Loucy (cell line): ENCODE results near the gene FIS1.

Experiments
- H2AFZ ChIP-seq: fragments of 200-600 bp; sonication (generic); 2 replicates; pipeline ENCODE4 v1.6.0; 2016; ENCODE audit warnings: antibody characterized with exemption, mild to moderate bottlenecking, low read length, moderate library complexity
- H3F3A ChIP-seq: fragments of 200-600 bp; 2 replicates; pipeline ENCODE4 v1.6.0; 2016; ENCODE audit warnings: antibody characterized with exemption, low read depth, mild to moderate bottlenecking
- H3K27me3 ChIP-seq: fragments of 200-600 bp; sonication (generic); 2 replicates; pipeline ENCODE4 v1.6.1; 2014; ENCODE audit warnings: low read length, mild to moderate bottlenecking; ENCODE audit not compliant: insufficient read depth, poor library complexity, severe bottlenecking
- H3K36me3 ChIP-seq: fragments of 200-600 bp; sonication (generic); 2 replicates; pipeline ENCODE4 v1.6.1; 2016; ENCODE audit warnings: low read length; ENCODE audit not compliant: insufficient read depth
- H3K4me1 ChIP-seq: fragments of 200-600 bp; sonication (generic); 2 replicates; pipeline ENCODE4 v1.5.1; 2014; ENCODE audit warnings: low read length, mild to moderate bottlenecking; ENCODE audit not compliant: insufficient read depth, poor library complexity, severe bottlenecking
- H3K4me2 ChIP-seq: fragments of 200-600 bp; sonication (generic); 2 replicates; pipeline ENCODE4 v1.6.0; 2014; ENCODE audit warnings: antibody characterized with exemption, low read length, low read depth, mild to moderate bottlenecking; ENCODE audit not compliant: poor library complexity, severe bottlenecking
- H3K4me3 ChIP-seq: fragments of 200-600 bp; sonication (generic); 2 replicates; pipeline ENCODE4 v1.5.1; 2014; ENCODE audit warnings: low read length, mild to moderate bottlenecking, mixed read lengths; ENCODE audit not compliant: poor library complexity, severe bottlenecking
- H3K79me2 ChIP-seq: fragments of 200-600 bp; sonication (generic); 2 replicates; pipeline ENCODE4 v1.6.1; 2014; ENCODE audit warnings: low read length; ENCODE audit not compliant: insufficient read depth
- H3K9ac ChIP-seq: fragments of 200-600 bp; sonication (generic); 2 replicates; pipeline ENCODE4 v1.6.0; 2014; ENCODE audit warnings: mild to moderate bottlenecking, low read depth, low read length, moderate library complexity; ENCODE audit not compliant: poor library complexity, severe bottlenecking
- H3K9me2 ChIP-seq: fragments of 200-600 bp; sonication (generic); replicated peaks from 2 replicates; pipeline ENCODE4 v1.6.1; 2016; ENCODE audit warnings: low read depth, low read length, mixed read lengths
- H3K9me3 ChIP-seq: fragments of 200-600 bp; sonication (generic); 2 replicates; pipeline ENCODE4 v1.6.1; 2014; ENCODE audit warnings: mild to moderate bottlenecking, antibody characterized with exemption, low read length, low read depth; ENCODE audit not compliant: insufficient read depth
- H4K20me1 ChIP-seq: fragments of 200-600 bp; sonication (generic); 2 replicates; pipeline ENCODE4 v1.6.0; 2014; ENCODE audit warnings: antibody characterized with exemption, low read length, mild to moderate bottlenecking; ENCODE audit not compliant: insufficient read depth, poor library complexity, severe bottlenecking
- EZH2phosphoT487 ChIP-seq: fragments of 200-600 bp; IDR thresholded peaks from 2 replicates; pipeline ENCODE4 v1.6.1; 2018; ENCODE audit warnings: antibody characterized with exemption, mild to moderate bottlenecking, moderate library complexity, borderline replicate concordance
- TF ChIP-seq, protein P1 (sequence below): fragments of 200-600 bp; sonication (generic); conservative IDR thresholded peaks from 2 replicates; pipeline ENCODE4 v1.5.1; 2014; ENCODE audit warnings: mild to moderate bottlenecking, antibody characterized with exemption, low read length

Gene FIS1

DNA sequence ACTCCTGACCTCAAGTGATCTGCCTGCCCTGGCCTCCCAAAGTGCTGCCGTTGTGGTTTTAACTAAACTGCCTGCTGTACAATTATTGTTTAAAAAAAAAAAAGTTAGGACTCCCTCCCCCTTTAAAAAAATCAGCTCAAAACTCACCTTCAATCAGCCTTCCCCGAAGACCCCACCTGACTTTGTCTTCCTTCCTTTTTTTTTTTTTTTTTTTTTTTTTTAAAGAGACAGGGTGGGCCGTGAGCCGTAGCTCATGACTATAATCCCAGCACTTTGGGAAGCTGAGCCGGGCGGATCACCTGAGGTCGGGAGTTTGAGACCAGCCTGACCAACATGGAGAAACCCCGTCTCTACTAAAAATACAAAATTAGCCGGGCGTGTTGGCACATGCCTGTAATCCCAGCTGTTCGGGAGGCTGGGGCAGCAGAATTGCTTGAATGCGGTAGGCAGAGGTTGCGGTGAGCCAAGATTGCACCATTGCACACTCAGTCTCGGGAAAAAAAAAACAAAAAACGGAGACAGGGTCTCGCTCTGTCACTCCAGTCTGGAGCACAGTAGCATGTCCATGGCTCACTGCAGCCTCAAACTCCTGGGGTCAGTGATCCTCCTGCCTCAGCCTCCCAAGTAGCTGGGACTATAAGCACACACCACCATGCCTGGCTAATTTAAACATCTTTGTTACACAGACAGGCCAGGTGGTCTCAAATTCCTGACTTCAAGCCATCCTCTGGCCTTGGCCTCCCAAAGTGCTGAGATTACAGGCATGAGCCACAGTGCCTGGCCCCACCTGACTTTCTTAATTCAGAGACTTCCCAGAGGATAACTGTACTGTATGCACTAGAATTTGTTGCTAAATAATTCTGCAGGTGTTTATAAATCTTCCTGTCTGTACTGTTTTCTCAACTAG is 3.2 kb downstream of the FIS1 start:
- H3K36me3 ChIP-seq: no peaks in the 10 kb centered on the region
- peaks cover 7% of the 10 kb centered on the region for H3K4me1 ChIP-seq
- no peaks in the 10 kb centered on the region for H3K9me3 ChIP-seq
- no peak for TF ChIP-seq EZH2phosphoT487
- TF ChIP-seq, protein P1, sequence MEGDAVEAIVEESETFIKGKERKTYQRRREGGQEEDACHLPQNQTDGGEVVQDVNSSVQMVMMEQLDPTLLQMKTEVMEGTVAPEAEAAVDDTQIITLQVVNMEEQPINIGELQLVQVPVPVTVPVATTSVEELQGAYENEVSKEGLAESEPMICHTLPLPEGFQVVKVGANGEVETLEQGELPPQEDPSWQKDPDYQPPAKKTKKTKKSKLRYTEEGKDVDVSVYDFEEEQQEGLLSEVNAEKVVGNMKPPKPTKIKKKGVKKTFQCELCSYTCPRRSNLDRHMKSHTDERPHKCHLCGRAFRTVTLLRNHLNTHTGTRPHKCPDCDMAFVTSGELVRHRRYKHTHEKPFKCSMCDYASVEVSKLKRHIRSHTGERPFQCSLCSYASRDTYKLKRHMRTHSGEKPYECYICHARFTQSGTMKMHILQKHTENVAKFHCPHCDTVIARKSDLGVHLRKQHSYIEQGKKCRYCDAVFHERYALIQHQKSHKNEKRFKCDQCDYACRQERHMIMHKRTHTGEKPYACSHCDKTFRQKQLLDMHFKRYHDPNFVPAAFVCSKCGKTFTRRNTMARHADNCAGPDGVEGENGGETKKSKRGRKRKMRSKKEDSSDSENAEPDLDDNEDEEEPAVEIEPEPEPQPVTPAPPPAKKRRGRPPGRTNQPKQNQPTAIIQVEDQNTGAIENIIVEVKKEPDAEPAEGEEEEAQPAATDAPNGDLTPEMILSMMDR: no peak
- no peaks in the 10 kb centered on the region for H3K9me2 ChIP-seq
- peak overlapping the region; percentile 47 for H3K9ac ChIP-seq
- H4K20me1 ChIP-seq: peaks cover 19% of the 10 kb centered on the region
- no peak overlapping the region for H3K4me2 ChIP-seq
- no peak overlapping the region for H3K4me3 ChIP-seq
- H2AFZ ChIP-seq: no peak overlapping the region
- H3K79me2 ChIP-seq: peaks cover 39% of the 10 kb centered on the region
- no peaks in the 10 kb centered on the region for H3F3A ChIP-seq
- no peaks in the 10 kb centered on the region for H3K27me3 ChIP-seq

DNA sequence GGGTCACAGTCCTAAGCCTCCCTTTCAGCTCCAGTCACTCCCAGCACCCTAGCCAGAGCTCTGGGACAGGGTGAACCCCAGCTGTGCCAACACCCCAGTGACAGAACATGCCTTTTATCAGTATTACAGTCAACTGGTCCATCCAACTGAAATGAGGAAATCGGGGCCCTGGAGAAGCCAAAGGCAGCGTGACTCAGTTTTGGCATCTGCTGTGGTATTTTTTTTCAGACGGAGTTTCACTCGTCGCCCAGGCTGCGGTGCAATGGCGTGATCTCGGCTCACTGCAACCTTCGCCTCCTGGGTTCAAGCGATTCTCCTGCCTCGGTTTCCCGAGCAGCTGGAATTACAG is 3.9 kb downstream of the FIS1 start:
- Histone ChIP-seq H3K9ac (no peak overlapping the region), H3K4me2 (no peak overlapping the region), H3F3A (no peaks in the 10 kb centered on the region), H3K4me1 (peaks cover 7% of the 10 kb centered on the region), H3K27me3 (no peaks in the 10 kb centered on the region), H3K9me3 (no peaks in the 10 kb centered on the region), H3K4me3 (no peak overlapping the region), H3K79me2 (peaks cover 33% of the 10 kb centered on the region), H4K20me1 (peaks cover 19% of the 10 kb centered on the region), H3K9me2 (no peaks in the 10 kb centered on the region), H2AFZ (no peak overlapping the region), H3K36me3 (no peaks in the 10 kb centered on the region)
- TF ChIP-seq, protein P1: no peak
- no peak for TF ChIP-seq EZH2phosphoT487

DNA sequence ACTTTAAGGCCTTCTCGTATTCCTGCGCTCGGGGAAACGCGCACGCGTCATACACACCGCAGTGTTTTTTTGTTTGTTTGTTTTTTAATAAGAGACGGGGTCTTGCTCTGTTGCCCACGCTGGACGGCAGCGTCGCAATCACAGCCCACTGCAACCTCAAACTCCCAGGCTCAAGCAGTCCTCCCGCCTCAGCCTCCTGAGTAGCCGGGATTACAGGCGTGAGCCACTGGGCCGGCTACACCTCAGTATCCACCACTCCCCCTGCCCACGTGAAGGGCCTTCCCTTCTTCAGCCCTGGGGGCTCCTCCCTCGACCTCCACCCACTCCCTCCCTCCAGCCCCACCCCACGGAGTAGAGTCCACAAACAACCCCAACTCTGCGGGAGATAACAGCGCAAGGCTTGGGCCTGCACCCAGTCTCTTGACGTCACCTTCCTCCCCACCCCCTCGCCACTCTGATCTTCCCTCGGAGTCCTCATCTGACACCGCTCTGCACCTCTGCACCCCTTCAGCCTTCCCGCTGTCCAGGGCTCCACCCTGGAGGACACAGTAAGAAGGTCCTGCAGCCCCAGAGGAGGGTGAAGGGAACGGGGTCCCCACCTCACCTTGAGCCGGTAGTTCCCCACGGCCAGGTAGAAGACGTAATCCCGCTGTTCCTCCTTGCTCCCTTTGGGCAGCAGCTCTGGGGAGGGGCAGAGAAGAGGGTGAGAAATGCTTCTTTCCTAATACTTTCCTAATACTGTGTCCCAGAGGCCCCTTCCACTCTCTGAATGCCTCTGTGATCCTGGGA is 4.5 kb downstream of the FIS1 start:
- Histone ChIP-seq H4K20me1 (peaks cover 13% of the 10 kb centered on the region), H3K9me3 (no peaks in the 10 kb centered on the region), H2AFZ (no peak overlapping the region), H3K9ac (no peak overlapping the region), H3K9me2 (no peaks in the 10 kb centered on the region), H3K4me1 (peaks cover 7% of the 10 kb centered on the region), H3K4me3 (no peak overlapping the region), H3K27me3 (no peaks in the 10 kb centered on the region), H3K36me3 (no peaks in the 10 kb centered on the region), H3K79me2 (peaks cover 27% of the 10 kb centered on the region), H3F3A (no peaks in the 10 kb centered on the region), H3K4me2 (no peak overlapping the region)
- no peak for TF ChIP-seq EZH2phosphoT487
- TF ChIP-seq, protein P1: no peak
